Ectodermal cell (in vitro differentiated cells): ENCODE results near the gene TOMM40L.

Experiments
- H3K27ac ChIP-seq: 2 replicates; pipeline ENCODE4 v1.7.0; 2013; ENCODE audit warnings: mild to moderate bottlenecking, low read depth, low read length; ENCODE audit not compliant: insufficient read depth, poor library complexity, severe bottlenecking
- H3K27me3 ChIP-seq: 2 replicates; pipeline ENCODE4 v1.7.0; 2013; ENCODE audit warnings: mild to moderate bottlenecking, low read length; ENCODE audit not compliant: insufficient read depth, control insufficient read depth, poor library complexity, severe bottlenecking
- H3K36me3 ChIP-seq: one replicate; pipeline ENCODE4 v1.7.0; 2013; ENCODE audit warnings: low read length; ENCODE audit not compliant: control insufficient read depth, insufficient read depth
- H3K4me1 ChIP-seq: one replicate; pipeline ENCODE4 v1.7.0; 2013; ENCODE audit warnings: low read length; ENCODE audit not compliant: control insufficient read depth, insufficient read depth
- H3K4me3 ChIP-seq: 2 replicates; pipeline ENCODE4 v1.7.0; 2013; ENCODE audit warnings: low read depth, low read length, control low read depth; ENCODE audit not compliant: insufficient read depth
- H3K9me3 ChIP-seq: 2 replicates; pipeline ENCODE4 v1.7.0; 2013; ENCODE audit warnings: mild to moderate bottlenecking, low read length, moderate library complexity; ENCODE audit not compliant: control insufficient read depth
- WGBS, 2 experiments: methylation state at CpG; one replicate each; pipeline ENCODE4 v1.1.7; 2013; ENCODE audit warnings: missing lambda C conversion rate in 2 of 2; 5-methylcytosine and 5-hydroxymethylcytosine counted together

Gene TOMM40L

GRCh38 chr1:161266202-161266601 lies 40.3 kb downstream of the TOMM40L start:
- 40 to 56% methylated on average over 1 to 3 of the region's 3 CpGs for WGBS, 2 experiments
- H3K4me3 ChIP-seq, result no peak overlapping the region
- H3K27ac ChIP-seq, result no peak overlapping the region
- H3K9me3 ChIP-seq, result no peaks in the 10 kb centered on the region
- H3K36me3 ChIP-seq, result no peaks in the 10 kb centered on the region
- peaks cover 3% of the 10 kb centered on the region for H3K27me3 ChIP-seq
- H3K4me1 ChIP-seq, result peaks cover 4% of the 10 kb centered on the region

- H3K27me3 ChIP-seq, result no peaks in the 10 kb centered on the region
- no peaks in the 10 kb centered on the region for H3K9me3 ChIP-seq
- no peak overlapping the region for H3K4me3 ChIP-seq
- H3K27ac ChIP-seq, result no peak overlapping the region
- 80 to 93% methylated on average over 2 of the region's 2 CpGs for WGBS, 2 experiments
- no peaks in the 10 kb centered on the region for H3K36me3 ChIP-seq
- H3K4me1 ChIP-seq, result peaks cover 4% of the 10 kb centered on the region
These were observed 41.0 kb downstream of the TOMM40L start for GRCh38 chr1:161266836-161267235.

GRCh38 chr1:161267321-161267720 lies 41.5 kb downstream of the TOMM40L start:
- H3K4me3 ChIP-seq, result no peak overlapping the region
- H3K36me3 ChIP-seq, result no peaks in the 10 kb centered on the region
- H3K27ac ChIP-seq, result no peak overlapping the region
- H3K27me3 ChIP-seq, result no peaks in the 10 kb centered on the region
- no peaks in the 10 kb centered on the region for H3K9me3 ChIP-seq
- WGBS, 2 experiments, result 75 to 90% methylated on average over 3 of the region's 3 CpGs
- peaks cover 4% of the 10 kb centered on the region for H3K4me1 ChIP-seq

GRCh38 chr1:161273402-161273801 lies 47.5 kb downstream of the TOMM40L start:
- WGBS, 2 experiments, result 78 to 80% methylated on average over 2 to 3 of the region's 3 CpGs
- Histone ChIP-seq H3K27ac (no peak overlapping the region), H3K9me3 (no peaks in the 10 kb centered on the region), H3K27me3 (peaks cover 3% of the 10 kb centered on the region), H3K4me3 (no peak overlapping the region), H3K4me1 (no peaks in the 10 kb centered on the region), H3K36me3 (no peaks in the 10 kb centered on the region)

GRCh38 chr1:161274874-161275273 lies 49.0 kb downstream of the TOMM40L start:
- Histone ChIP-seq H3K9me3 (no peaks in the 10 kb centered on the region), H3K27ac (no peak overlapping the region), H3K4me3 (no peak overlapping the region), H3K4me1 (no peaks in the 10 kb centered on the region), H3K36me3 (no peaks in the 10 kb centered on the region), H3K27me3 (peaks cover 3% of the 10 kb centered on the region)
- WGBS, 2 experiments, result 86 to 89% methylated on average over 3 of the region's 3 CpGs
